ENCODE data around the gene ARMH1.
"Not testable (repeated sequence)": the region's sequence is repeated elsewhere in the genome, so short reads cannot be mapped to it uniquely, and the experiment has no call there.

ARMH1 gene

DNA sequence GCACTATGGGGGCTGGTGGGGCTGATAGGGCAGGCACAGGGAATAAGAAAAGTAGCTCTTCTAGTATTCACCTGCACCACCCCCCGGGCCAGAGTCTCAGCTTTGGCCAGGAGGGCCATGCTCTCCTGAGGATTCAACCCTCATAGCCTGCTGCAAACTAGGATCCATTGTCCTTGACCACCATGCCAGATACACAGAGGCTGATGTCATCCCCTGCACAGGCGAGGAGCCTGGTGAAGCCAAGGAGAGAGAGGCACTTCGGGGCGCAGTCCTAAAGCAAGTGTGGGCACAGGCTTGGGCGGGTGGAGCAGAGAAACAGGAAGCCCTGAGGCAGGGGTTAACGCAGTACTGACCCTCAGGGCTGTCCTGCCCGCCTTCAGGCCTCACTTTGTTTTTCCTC, 29.7 kb upstream of the ARMH1 start:
- no peak for DNase-seq (ENCODE audit: low read depth, low spot score)

DNA sequence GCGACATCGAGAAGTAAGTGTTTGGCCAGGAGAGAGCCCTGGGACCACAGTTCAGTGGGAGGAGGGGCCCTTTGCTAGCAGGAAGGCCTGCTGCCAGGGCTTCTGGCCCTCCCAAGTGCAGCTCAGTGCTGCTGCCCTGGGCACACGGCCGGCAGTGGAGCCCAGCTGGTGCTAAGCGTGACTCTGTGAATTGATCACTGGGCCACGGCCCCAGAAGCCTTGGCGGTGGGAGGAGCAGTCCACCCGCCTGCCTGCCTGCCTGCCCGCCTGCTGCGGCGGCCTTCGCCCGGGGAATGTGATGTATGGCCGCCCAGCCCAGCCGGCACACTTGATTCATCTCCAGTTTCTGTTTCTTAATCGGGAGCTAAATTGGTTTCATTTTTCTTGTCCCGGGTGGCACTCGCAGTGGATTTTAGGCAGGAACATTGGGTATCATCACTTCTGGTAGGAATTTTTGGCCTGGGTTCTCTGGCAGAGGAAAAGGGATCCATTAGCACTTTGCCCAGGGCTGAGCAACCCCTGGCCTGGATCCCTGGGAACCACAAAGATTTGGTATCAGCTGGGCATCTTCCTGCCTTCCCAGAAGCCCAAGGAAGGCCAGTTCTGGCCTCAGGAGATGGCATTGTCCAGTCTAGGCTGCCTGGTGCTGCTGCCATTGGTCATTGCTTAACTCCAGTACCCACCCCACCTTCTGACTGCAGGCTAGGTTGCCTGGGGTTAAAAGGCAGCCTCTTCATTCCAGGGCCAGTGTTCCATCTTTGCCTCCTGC, 28.9 kb upstream of the ARMH1 start:
- no peak for DNase-seq (ENCODE audit: low read depth, low spot score)

DNA sequence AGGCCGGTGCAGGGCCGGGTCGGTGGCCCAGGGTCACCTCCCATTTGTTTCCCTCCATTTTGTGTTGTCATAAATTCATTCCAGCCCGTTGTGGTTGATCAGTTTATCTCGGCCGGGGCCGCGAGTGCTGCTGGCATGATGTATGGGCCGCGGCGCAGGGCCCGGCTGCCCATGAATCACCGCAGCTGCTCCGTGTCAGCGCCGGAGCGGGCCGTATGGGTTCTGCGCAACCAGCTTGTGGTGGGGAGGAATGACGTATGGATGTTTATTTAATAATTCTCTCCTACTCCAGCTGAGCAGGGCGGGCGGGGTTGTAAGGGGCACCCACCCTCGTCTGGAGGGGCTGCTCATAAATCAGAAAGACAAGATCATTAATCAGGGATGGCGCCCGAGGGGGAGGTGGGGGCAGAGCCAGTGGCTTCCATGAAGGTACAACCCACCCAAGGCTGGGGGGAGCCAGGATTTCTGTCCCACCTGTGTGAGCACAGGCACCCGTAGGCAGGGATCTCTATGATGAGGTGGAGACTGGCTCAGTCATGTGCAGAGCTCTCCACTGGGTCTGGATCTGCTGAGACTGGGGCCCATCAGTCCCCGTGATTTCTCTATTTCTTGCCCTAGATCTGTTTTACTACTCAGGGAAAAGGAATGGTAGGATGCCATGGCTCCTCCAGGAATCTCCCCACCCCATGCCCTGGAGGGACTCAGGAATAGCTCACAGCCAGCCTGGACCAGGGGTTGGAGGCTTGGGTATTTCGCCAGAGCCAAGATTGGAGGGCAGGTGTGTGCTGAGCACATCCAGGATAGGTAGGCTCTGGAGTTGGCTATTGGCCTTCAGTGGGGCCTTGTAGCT, 28.0 kb upstream of the ARMH1 start:
- DNase-seq (ENCODE audit: low read depth, low spot score) = no peak

DNA sequence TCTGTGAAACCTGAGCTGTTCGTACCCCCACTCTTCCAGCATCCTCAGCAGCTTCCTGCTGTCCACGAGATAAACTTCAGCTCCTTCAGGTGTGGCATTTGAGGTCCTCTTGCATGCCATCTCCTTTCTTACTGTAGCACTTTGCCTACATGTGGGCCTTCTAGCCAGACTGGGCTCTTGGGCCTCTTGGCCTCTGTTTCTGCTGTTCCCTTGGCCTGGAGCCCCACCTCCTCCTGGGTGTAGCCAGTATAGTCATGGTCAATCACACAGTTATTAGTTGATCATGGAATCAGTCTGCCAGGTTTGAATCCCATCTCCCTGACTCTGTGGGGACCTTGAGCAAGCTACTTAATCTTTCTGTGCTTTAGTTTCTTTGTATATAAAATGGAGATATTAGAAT, 26.6 kb upstream of the ARMH1 start:
- DNase-seq (ENCODE audit: low read depth, low spot score) = no peak

DNA sequence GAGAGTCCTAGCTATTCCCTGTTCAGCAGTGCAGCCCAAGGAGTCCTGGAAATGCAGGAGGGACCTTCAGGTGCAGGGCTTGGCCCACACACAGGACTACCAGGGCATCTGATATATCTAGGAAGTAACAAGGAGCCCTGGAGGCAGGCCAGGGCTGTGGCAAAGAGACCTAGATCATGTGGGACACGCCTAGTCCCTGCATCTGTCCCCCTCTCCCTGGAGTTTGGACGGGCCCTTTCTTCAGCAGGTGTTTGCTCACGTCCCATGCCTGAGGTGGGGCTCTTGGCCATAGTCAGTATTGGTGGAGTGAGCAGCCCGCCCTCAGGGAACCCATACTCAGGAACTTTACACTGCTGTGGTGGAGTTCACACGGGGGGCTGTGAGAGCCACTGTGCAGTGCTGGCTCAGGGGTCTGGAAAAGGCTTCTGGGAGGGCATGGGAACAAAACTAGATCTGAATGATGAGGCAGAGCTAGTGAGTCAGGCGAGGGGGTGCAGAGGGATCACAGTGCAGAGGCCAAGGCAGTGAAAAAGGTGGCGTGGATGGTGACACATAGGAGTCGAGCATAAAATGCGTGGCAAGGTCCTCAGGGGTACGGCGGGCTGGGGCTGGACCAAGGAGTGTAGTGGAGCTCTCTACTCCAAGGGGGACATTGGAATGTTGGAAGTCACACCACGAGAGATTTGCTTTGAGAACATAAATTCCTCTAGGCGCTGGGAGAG, 25.8 kb upstream of the ARMH1 start:
- DNase-seq (ENCODE audit: low read depth, low spot score) = no peak

DNA sequence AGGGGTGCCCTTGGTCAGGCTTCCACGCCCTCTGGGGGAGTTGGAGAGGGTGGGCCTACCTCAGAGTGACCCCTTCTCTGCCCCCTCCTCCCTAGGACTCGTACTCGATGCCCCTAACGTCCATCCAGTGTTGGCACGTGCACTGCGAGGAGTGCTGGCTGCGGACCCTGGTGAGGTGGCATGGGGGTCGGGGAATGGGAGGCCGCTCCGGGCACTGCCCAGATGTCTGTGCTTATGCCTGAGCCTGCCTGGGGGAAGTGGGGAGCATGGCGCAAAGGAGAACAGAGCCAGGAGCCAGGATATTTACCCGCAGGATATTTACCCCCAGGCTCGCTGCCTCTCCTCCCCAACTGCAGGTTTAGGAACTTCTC, 24.7 kb upstream of the ARMH1 start:
- no peak for DNase-seq (ENCODE audit: low read depth, low spot score)

DNA sequence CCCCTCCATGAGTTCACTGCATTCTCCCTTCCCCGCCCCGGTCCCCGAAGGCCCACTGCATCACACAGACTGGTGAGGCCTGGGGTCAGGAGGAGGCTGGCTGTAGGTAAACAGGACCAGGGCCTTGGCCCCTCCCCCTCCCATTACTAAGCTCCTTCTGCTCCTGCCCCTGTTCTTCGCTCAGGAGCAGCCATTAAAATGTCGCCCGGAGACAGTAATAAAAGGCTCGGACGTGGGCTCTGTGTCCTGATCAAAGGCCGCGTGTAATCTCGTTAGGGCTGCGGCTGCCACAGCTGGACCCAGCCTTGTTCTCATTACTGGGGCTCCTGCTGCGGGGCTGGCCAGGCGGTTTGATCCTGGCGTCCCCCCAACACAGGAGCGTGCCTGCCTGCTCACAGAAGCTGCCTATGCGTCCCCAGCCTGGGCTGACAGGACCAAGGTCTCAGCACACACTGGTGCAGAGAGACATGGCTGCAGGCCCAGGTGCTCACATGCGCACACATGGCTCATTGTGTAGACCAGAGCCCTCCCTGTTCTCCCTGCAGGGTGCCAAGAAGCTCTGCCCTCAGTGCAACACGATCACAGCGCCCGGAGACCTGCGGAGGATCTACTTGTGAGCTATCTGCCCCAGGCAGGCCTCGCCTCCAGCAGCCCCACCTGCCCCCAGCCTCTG, 24.2 kb upstream of the ARMH1 start:
- DNase-seq (ENCODE audit: low read depth, low spot score) = no peak

DNA sequence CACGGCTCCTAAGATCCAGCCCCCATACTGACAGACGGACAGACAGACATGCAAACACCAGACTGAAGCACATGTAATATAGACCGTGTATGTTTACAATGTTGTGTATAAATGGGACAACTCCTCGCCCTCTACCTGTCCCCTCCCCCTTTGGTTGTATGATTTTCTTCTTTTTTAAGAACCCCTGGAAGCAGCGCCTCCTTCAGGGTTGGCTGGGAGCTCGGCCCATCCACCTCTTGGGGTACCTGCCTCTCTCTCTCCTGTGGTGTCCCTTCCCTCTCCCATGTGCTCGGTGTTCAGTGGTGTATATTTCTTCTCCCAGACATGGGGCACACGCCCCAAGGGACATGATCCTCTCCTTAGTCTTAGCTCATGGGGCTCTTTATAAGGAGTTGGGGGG, 23.4 kb upstream of the ARMH1 start:
- DNase-seq (ENCODE audit: low read depth, low spot score) = no peak

DNA sequence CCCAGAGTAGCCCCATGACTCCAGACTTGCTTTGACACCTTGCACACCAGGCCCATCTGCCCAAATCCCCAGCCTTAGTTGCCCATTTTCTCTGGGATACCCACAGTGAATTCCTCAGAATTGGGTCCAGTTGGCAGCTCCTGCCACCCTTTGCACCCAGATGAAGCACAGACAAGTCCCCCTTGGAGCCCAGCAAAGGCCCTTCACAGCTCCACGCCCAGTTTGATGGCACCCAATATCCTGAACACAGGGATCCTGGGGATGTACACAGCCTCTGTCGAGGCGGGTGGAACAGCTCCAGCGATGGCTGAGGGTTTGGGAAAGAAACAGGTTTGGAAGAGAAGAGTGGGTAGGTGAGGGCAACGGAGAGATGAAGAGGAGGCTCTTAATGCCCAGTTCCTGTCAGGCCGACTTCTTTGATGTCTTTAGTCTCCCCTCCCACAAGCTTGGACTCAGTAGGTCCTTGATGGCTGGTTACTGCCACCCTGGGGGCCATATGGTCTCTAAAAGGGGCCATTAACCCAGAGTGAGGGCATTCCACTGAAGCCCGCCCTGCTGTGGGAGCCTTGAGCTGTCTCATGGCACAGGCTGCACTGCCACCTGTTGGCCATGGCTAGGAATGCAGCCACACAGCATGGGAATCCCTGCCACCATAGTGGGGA, 21.9 kb upstream of the ARMH1 start:
- peak; percentile 57 for DNase-seq (ENCODE audit: low read depth, low spot score)

DNA sequence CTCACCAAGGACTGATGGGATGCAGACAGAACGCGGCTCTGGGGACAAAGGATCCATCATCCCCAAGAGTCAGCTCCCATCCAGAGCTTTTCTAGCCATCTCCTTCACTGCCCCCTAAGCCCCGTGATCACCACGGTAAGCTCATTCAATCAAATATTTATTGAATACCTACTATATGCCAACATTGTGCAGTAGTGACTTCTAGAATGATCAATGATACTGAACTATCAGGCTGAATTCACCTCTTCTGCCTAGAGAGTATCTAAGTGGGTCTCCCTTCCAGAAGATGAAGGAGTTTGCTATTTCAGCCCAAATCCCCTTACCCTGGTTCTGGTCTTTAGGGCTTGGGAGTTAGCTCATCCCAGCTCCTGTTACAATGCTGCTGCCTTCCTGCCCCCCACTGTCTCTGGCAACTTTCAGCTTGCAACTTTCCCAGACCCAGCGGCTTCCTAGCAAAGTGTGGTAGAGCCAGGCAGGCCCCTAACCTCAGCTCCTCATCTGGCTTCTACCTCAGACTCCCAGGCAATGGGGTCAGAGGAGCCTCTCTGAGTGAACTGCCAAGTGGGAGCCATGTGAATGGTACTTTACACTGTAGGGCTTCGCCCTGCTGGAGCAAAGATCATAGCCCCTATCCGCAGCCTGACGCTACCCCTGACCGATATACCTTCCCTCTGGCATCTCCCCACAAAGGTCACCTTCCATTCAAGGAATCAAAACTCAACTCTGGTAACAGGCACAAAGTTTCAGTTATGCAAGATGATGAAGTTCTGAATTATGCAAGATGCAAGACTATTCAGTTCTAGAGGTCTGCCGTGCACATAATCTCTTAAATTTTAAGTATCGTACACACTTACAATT, 21.2 kb upstream of the ARMH1 start:
- DNase-seq (ENCODE audit: low read depth, low spot score) = no peak

DNA sequence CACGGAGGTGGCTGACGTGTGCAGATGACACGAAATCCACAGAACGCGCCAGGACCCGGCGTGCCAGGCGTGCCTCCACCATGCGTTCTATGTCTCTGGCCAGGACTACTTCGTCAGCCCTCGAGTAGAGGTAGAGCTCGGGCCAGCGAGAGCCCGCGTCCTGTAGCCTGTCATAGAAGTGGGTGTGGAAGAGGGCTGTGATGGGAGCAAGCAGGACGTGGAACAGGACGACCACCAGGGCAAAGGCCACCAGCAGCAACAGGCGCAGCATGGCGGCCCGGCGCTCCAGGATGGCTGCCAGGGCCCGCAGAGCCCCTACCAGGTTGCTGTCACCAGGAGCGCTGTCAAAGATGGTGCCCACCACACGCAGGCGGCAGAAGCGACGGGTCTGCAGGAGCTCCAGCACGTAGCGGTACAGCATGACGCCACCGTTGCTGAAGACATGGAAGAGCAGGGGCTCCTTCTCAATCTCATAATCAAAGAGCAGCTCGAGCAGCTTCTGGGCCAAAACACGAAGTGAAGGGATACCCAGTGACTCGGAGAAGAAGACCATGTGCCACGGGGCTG, 19.8 kb upstream of the ARMH1 start:
- no peak for DNase-seq (ENCODE audit: low read depth, low spot score)

DNA sequence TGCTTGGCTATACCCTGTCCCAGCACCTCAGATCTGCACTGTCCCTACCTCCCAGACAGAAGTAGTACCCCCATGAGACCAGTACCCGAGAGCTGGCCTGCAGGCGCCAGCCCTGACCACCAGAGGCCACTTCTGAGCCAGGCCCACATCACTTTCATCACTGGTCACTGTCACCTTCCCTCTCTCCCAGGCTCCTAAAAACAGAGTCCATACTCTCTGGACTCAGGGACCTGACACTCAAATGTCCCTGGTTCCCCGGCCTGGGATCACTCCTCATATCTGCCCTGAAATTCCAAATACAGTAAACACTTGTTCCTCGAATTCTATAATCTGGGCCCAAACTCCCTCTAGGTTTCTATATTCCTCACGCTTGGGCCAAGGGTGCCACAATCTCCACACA, 18.9 kb upstream of the ARMH1 start:
- DNase-seq (ENCODE audit: low read depth, low spot score) = no peak

DNA sequence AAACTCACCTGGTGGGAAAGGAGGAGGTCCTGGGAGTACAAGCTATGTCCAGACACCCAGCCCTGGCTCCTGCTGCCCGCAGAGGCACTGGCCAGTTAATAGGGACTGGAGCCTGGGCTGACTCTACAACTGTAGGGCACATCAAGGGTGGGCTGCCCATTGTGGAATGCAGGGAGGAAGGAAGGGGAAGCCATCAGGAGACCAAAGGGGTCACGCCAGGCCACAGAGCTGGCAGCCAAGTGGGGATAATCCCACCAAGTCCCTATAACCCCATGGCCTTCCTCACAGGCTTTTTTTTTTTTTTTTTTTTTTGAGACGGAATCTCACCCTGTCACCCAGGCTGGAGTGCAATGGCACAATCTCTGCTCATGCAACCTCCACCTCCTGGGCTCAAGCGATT, 14.9 kb upstream of the ARMH1 start:
- DNase-seq (ENCODE audit: low read depth, low spot score) = no peak

DNA sequence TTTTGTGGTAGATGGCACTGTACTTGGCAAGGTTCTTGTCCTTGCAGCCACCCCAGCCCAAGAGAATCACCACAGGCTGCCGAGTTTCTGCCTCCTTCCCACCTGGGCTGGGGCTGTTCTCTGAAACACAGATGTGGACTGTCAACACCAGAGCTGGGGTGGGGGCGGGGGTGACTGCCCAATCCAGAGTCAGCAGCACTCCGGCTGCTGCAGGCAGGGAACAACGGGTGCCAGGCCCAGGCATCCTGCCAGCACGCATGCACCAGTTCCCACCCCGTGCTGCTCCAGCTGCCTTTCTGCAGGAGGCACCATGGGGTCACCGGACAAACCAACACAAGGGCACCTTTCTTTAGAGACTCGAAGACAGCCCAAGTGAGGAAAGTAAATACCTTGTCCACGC, 14.3 kb upstream of the ARMH1 start:
- DNase-seq (ENCODE audit: low read depth, low spot score) = no peak

DNA sequence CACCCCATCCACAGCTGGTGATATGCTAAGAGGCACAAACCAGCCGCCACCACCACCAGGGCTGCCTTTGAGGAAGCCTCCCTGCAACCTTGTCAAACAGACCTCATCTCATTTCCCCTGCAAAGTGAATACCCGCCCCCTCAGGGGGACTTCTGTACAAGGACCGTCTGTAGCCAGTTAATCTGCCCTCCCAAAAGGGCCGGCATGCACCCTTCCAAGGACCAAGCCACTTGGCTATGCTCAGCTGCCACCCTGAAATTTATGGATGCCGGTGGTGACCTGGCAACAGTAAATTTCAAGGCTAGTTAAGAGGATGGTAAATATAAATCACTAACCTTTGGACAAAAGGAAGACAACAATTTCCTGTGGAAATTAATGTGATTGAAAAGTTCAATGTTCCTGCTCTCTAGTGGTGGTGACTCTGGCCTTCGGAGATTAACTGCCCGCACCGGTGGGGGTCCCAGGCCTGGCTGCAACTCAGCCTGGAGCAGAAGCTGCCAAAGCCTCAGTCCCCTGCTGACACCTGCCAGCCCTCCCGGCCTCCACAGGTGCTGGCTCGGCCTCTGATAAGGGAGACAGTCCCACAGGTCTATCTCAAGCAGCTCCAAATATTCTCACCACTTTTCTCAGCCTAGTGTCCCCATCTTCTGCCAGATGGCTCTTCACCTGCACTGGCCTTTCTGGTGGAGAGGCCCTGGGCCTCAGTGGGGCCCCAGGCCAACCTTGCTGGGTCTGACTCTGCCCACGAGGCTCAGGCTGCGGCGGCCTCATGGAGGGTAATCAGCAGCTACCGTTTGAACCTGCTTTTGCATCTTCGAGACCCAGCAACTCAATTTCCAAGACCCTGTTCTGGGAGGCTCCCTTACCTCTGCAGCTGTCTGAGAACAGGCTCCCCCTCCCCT, 12.5 kb upstream of the ARMH1 start:
- no peak for DNase-seq (ENCODE audit: low read depth, low spot score)

DNA sequence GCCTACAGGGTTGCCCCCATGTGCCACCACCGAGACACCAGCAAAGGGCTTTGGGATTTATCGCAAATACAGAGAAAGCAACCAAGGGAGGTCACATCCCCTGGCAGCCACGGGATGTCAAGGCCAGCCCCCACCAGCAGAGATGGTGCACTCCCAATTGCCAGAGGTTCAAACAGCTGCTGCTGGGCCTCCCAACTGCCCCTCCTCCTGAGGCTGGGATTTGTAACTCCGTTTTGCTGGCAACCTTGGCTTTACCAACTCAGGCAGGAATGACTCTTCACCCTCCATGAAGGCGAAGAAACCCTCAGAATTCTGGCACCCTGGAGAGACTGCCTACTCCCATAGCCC, 11.9 kb upstream of the ARMH1 start:
- DNase-seq (ENCODE audit: low read depth, low spot score) = no peak

DNA sequence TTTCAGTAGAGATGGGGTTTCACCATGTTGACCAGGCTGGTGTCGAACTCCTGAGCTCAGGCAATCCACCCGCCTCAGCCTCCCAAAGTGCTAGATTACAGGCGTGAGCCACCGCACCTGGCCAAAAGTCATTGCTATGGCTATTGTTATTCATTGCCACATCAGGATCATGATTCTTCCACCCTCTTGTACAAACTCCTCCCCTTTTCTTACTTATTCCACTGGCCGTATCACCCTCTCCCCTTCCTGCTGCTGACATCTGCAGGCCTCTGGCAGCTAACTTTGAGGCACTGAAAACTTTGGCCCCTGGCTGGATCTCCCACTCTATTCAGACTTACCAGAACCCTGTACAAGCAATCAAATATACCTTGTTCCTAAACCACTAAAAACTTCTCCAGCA, 11.1 kb upstream of the ARMH1 start:
- no peak for DNase-seq (ENCODE audit: low read depth, low spot score)

DNA sequence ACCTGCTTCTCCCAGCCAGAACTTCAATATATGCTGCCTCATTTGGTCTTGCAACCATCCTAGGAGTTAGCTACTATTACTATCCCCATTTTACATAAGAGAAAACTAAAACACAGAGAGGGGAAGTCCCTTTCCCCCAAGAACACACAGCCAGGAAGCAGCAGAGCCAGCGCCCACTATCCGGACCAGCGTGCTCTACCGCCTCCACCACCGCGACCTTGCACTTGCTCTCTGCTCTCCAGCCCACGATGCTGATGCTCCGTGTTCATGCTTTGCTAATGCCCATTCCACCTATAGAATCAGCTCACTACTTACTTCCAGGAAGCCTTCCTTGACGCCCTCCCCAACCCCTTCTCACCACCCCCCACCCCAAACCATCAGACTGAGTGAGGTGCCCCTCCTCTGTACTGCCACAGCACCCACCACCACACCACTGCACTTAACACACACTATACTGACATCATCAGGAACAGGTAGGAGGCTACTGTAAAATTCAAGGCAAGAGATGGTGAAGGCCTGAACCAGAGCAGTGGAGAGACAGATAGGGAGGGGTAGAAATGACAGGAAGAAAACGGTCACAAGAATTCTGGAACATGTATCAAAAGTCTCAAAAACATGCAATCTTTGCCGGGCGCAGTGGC, 9.7 kb upstream of the ARMH1 start:
- no peak for DNase-seq (ENCODE audit: low read depth, low spot score)

DNA sequence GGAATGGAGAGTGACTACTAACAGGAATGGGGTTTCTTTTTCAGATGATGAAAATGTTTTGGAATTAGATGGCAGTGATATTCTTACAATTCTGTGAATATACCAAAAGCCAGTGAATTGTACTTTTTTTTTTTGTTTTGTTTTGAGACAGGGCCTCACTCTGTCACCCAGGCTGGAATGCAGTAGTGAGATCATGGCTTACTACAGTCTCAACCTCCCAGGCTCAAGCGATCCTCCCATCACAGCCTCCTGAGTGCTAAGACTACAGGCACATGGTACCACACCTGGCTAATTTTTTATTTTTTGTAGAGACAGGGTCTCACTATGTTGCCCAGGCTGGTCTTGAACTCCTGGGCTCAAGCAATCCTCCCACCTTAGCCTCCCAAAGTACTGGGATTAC, 7.8 kb upstream of the ARMH1 start:
- not testable (repeated sequence) for DNase-seq (ENCODE audit: low read depth, low spot score)

All from activated CD4-positive, CD25-positive, alpha-beta regulatory T cell treated with anti-CD3 and anti-CD28 coated beads, Interleukin-2, amount 50 U/mL, for 16 hours (primary cell).